IPS-NIHi7 (cell line): ENCODE data around the gene BAG2.
A peak's percentile ranks its signal among the peaks of the same experiment; 100 is the strongest.

Experiments
- DNase-seq: peaks from one replicate; pipeline ENCODE4 v3.0.0; 2012; ENCODE audit warnings: mixed read lengths; ENCODE audit errors: extremely low spot score

BAG2 gene

GRCh38 chr6:57172136-57173055 is at the start of gene BAG2:
Gene BAG2 (plus strand): TSS chr6:57172326. CDS start chr6:57172698, 372 bp downstream.
- peak; percentile 79 for DNase-seq

GRCh38 chr6:57123111-57123510 is 49.0 kb upstream of the BAG2 start:
- no peak for DNase-seq

GRCh38 chr6:57127763-57128162 is 44.4 kb upstream of the BAG2 start:
- DNase-seq, result no peak

- DNase-seq, result no peak
Observed at GRCh38 chr6:57130661-57131177, 41.4 kb upstream of the BAG2 start.

- DNase-seq, result no peak
Observed at GRCh38 chr6:57134954-57135353, 37.2 kb upstream of the BAG2 start.

- no peak for DNase-seq
Observed at GRCh38 chr6:57135885-57136284, 36.2 kb upstream of the BAG2 start.

- DNase-seq, result no peak
Observed at GRCh38 chr6:57137350-57137749, 34.8 kb upstream of the BAG2 start.

GRCh38 chr6:57138026-57138425 is 34.1 kb upstream of the BAG2 start:
- no peak for DNase-seq

- no peak for DNase-seq
Observed at GRCh38 chr6:57141451-57142177, 30.5 kb upstream of the BAG2 start.

GRCh38 chr6:57142178-57142525 is 30.0 kb upstream of the BAG2 start:
- DNase-seq, result no peak

GRCh38 chr6:57143690-57144089 is 28.4 kb upstream of the BAG2 start:
- no peak for DNase-seq

GRCh38 chr6:57147401-57147800 is 24.7 kb upstream of the BAG2 start:
- DNase-seq, result no peak

- DNase-seq, result no peak
Observed at GRCh38 chr6:57147955-57148858, 23.9 kb upstream of the BAG2 start.

GRCh38 chr6:57158658-57159057 is 13.5 kb upstream of the BAG2 start:
- no peak for DNase-seq

- no peak for DNase-seq
Observed at GRCh38 chr6:57159127-57159526, 13.0 kb upstream of the BAG2 start.

GRCh38 chr6:57162028-57162427 is 10.1 kb upstream of the BAG2 start:
- no peak for DNase-seq

GRCh38 chr6:57162516-57162915 is 9.6 kb upstream of the BAG2 start:
- DNase-seq, result no peak

GRCh38 chr6:57163956-57164355 is 8.2 kb upstream of the BAG2 start:
- no peak for DNase-seq

- DNase-seq, result no peak
Observed at GRCh38 chr6:57165080-57165479, 7.0 kb upstream of the BAG2 start.

GRCh38 chr6:57173056-57173885 is 1.1 kb downstream of the BAG2 start:
- DNase-seq, result peak; percentile 26
